HepG2 (cell line): Measurements from ENCODE around the gene YIF1A. TPM values are rescaled to one million over a fixed set of nuclear protein-coding genes. Genes with fewer than 3 reads are reported as not detected.
A peak's percentile ranks its signal among the peaks of the same experiment; 100 is the strongest.

ENCODE experiments used
- ATF6 ChIP-seq: sonication (generic); formaldehyde crosslinking; conservative IDR thresholded peaks from 2 replicates; pipeline ENCODE4 v1.4.0; 2020; ENCODE audit warnings: missing genetic modification reagents
- E2F2 ChIP-seq: sonication (generic); formaldehyde crosslinking; IDR thresholded peaks from 2 replicates; pipeline ENCODE4 v1.4.0; 2020; ENCODE audit warnings: missing genetic modification reagents, borderline replicate concordance
- HOXA9 ChIP-seq: sonication (generic); formaldehyde crosslinking; IDR thresholded peaks from 2 replicates; pipeline ENCODE4 v1.8.1; 2022; ENCODE audit warnings: missing genetic modification reagents, mild to moderate bottlenecking, moderate library complexity, borderline replicate concordance
- ISX ChIP-seq: sonication (generic); formaldehyde crosslinking; conservative IDR thresholded peaks from 2 replicates; pipeline ENCODE4 v1.5.0; 2020; ENCODE audit warnings: missing genetic modification reagents
- KMT2A ChIP-seq: sonication (generic); formaldehyde crosslinking; IDR thresholded peaks from 2 replicates; pipeline ENCODE4 v1.4.0; 2020; ENCODE audit warnings: missing genetic modification reagents
- MTERF4 ChIP-seq: sonication (generic); formaldehyde crosslinking; IDR thresholded peaks from 2 replicates; pipeline ENCODE4 v1.8.0; 2023; ENCODE audit warnings: mild to moderate bottlenecking, missing genetic modification reagents
- RBM39 ChIP-seq: fragments of 200-400 bp; formaldehyde crosslinking; IDR thresholded peaks from one replicate; pipeline ENCODE4 v1.6.1; 2018; ENCODE audit warnings: antibody characterized with exemption, mild to moderate bottlenecking, low read depth, low read length; ENCODE audit not compliant: poor library complexity, severe bottlenecking
- SMC3 ChIP-seq: IDR thresholded peaks from 2 replicates; pipeline ENCODE4 v1.6.1; 2011; ENCODE audit warnings: low read length, improper control_type of control experiment
- TCF12 ChIP-seq, 2 experiments: fragments of 450-650 bp in 1 of 2; sonication (generic) in 1 of 2; formaldehyde crosslinking in 1 of 2; IDR thresholded peaks; 2 replicates each; pipeline versions ENCODE4 v1.6.1 to v1.8.0; 2017 to 2022; ENCODE audit warnings: antibody characterized with exemption in 1 of 2, mild to moderate bottlenecking in 1 of 2, missing genetic modification reagents in 1 of 2, moderate library complexity in 1 of 2
- THAP11 ChIP-seq: IDR thresholded peaks from 2 replicates; pipeline ENCODE4 v1.6.1; 2016; ENCODE audit warnings: missing biosample characterization, missing genetic modification reagents
- ZBED4 ChIP-seq: sonication (generic); formaldehyde crosslinking; IDR thresholded peaks from 2 replicates; pipeline ENCODE4 v1.4.0; 2020; ENCODE audit warnings: missing genetic modification reagents, borderline replicate concordance
- ZFP62 ChIP-seq: sonication (generic); formaldehyde crosslinking; IDR thresholded peaks from 2 replicates; pipeline ENCODE4 v1.4.0; 2020; ENCODE audit warnings: missing genetic modification reagents
- ZNF432 ChIP-seq: sonication (generic); formaldehyde crosslinking; IDR thresholded peaks from 2 replicates; pipeline ENCODE4 v1.5.0; 2020; ENCODE audit warnings: missing genetic modification reagents, mild to moderate bottlenecking, borderline replicate concordance
- ZNF513 ChIP-seq: sonication (generic); formaldehyde crosslinking; conservative IDR thresholded peaks from 2 replicates; pipeline ENCODE4 v1.5.0; 2020; ENCODE audit warnings: missing genetic modification reagents
- ZNF652 ChIP-seq: IDR thresholded peaks from 2 replicates; pipeline ENCODE4 v1.6.1; 2016; ENCODE audit warnings: low read depth, borderline replicate concordance
- ZNF775 ChIP-seq: sonication (generic); formaldehyde crosslinking; IDR thresholded peaks from 2 replicates; pipeline ENCODE4 v1.4.0; 2020; ENCODE audit warnings: missing genetic modification reagents, mild to moderate bottlenecking, moderate library complexity, borderline replicate concordance
- ZNF776 ChIP-seq: sonication (generic); formaldehyde crosslinking; IDR thresholded peaks from 2 replicates; pipeline ENCODE4 v1.4.0; 2020; ENCODE audit warnings: mild to moderate bottlenecking, missing genetic modification reagents
- ZNF839 ChIP-seq: sonication (generic); formaldehyde crosslinking; IDR thresholded peaks from 2 replicates; pipeline ENCODE4 v1.4.0; 2020; ENCODE audit warnings: missing genetic modification reagents, mild to moderate bottlenecking, borderline replicate concordance
- polyA plus RNA-seq, 8 experiments: library from polyadenylated mRNA; depleted of rRNA in 3 of 8; stranded (reverse) in 7 of 8; unstranded in 1 of 8; fragments of >200 nt; fragmentation: Illumina TruSeq in 4 of 8; extraction: Trizol in 4 of 8; gene quantifications; 2 replicates each; pipeline versions ENCODE4 v1.2.1 to v1.2.3, GENCODE V29; 2011 to 2016; ENCODE audit warnings: low read depth in 4 of 8, missing spikeins in 1 of 8, mixed read lengths in 1 of 8; ENCODE audit not compliant: insufficient read depth in 1 of 8
- total RNA-seq, 5 experiments: library from RNA; depleted of rRNA; stranded (reverse); fragments of >200 nt; fragmentation: Illumina TruSeq; extraction: Trizol; gene quantifications; 2 replicates each; pipeline ENCODE4 v1.2.3, GENCODE V29; 2016; ENCODE audit warnings: low read depth in 1 of 5

The YIF1A gene
- total and polyA plus RNA-seq, 2 of the 13 experiments (the other 11 are each of a cell fraction or from before 2014, with no cell fraction given) = 133 to 145 TPM

- TF ChIP-seq E2F2 (CRISPR knock-in tag) (no peak), ZNF652 (CRISPR knock-in tag) (peak; percentile 100), THAP11 (CRISPR knock-in tag) (peak; percentile 69), RBM39 (peak; percentile 95), TCF12 (IDR thresholded peaks at IDR 0.05) (no peak), TCF12 (CRISPR knock-in tag; IDR thresholded peaks at IDR 0.05) (no peak), HOXA9 (no peak), ZBED4 (CRISPR knock-in tag) (peak; percentile 38; the same call in 1 of the 2 replicates), ZNF513 (CRISPR knock-in tag) (no peak), ISX (CRISPR knock-in tag) (no peak), ZFP62 (CRISPR knock-in tag) (no peak), ZNF432 (CRISPR knock-in tag) (no peak), MTERF4 (CRISPR knock-in tag) (no peak; the same call in 1 of the 2 replicates), SMC3 (peak; percentile 77), KMT2A (peak; percentile 69; the same call in 1 of the 2 replicates), ATF6 (CRISPR knock-in tag) (0 out of 2 replicates have a peak, but pooled peaks have one; percentile 39), ZNF839 (CRISPR knock-in tag) (peak; percentile 80; the same call in 1 of the 2 replicates), ZNF776 (CRISPR knock-in tag) (no peak), ZNF775 (CRISPR knock-in tag) (no peak)
Measured at GRCh38 chr11:66336234-66337102, 47.5 kb upstream of the YIF1A start, which contains the start of gene RIN1 (continued).
